ENCODE data around the gene MEP1A. TPM values are rescaled to one million over a fixed set of nuclear protein-coding genes. Genes with fewer than 3 reads are reported as not detected.

Gene MEP1A
- total and polyA plus RNA-seq, 2 donors (not counting 3 experiments of a cell fraction or from before 2014, with no cell fraction given), result not detected

DNA sequence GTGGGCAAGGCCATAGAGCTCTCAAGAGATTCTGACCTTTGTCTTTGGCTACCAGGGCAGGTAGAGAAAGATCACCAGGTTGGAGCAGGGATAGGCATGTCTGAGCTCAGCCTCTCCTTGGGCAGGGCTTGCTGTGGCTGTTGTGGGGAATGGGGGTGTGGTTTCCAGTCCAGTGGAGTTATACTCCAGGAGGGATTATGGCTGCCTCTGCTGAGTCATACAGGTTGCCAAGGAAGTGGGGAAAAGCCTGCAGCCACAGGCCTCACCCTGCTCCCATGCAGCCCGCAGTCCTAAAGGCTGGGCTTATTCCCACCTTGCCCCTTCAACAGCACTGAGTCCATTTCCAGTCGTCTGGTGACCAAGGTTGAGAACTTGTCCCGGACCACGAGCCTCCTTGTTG is 21.9 kb downstream of the MEP1A start:
- no peak overlapping the region for H3K27ac ChIP-seq (ENCODE audit: insufficient read depth, low read depth, low read length)
- no peaks in the 10 kb centered on the region for H4K20me1 ChIP-seq (replicated peaks; ENCODE audit: control insufficient read depth, extremely low read depth, insufficient read depth, low read length)
- ChIA-PET POLR2A (no interaction called here), CTCF (no interaction called here)
- DNase-seq (ENCODE audit: low read depth, low spot score) (no peak), FAIRE-seq (no peak)
- H3K36me3 ChIP-seq (ENCODE audit: control insufficient read depth in 2 of 2, extremely low read depth in 1 of 2, insufficient read depth in 2 of 2, low read length in 2 of 2), result no peaks in the 10 kb centered on the region
- TF ChIP-seq GATA2 (IDR thresholded peaks at IDR 0.05; ENCODE audit: insufficient read depth, insufficient read length, low read depth, low read length) (no peak), FOS (IDR thresholded peaks at IDR 0.05; ENCODE audit: borderline replicate concordance, insufficient read depth, low read length) (no peak), POLR2AphosphoS5 (IDR thresholded peaks at IDR 0.05; ENCODE audit: insufficient read depth, low read depth, low read length) (no peak), JUN (IDR thresholded peaks at IDR 0.05; ENCODE audit: borderline replicate concordance, insufficient read depth, insufficient read length, low read depth) (no peak), POLR2A (IDR thresholded peaks at IDR 0.05; ENCODE audit: low read depth, low read length) (no peak), MYC (IDR thresholded peaks at IDR 0.05; ENCODE audit: low read depth, low read length) (no peak), EZH2 (IDR thresholded peaks at IDR 0.05; ENCODE audit: borderline replicate concordance, low read depth, low read length, severe bottlenecking) (no peak)
- TF ChIP-seq, protein P1, sequence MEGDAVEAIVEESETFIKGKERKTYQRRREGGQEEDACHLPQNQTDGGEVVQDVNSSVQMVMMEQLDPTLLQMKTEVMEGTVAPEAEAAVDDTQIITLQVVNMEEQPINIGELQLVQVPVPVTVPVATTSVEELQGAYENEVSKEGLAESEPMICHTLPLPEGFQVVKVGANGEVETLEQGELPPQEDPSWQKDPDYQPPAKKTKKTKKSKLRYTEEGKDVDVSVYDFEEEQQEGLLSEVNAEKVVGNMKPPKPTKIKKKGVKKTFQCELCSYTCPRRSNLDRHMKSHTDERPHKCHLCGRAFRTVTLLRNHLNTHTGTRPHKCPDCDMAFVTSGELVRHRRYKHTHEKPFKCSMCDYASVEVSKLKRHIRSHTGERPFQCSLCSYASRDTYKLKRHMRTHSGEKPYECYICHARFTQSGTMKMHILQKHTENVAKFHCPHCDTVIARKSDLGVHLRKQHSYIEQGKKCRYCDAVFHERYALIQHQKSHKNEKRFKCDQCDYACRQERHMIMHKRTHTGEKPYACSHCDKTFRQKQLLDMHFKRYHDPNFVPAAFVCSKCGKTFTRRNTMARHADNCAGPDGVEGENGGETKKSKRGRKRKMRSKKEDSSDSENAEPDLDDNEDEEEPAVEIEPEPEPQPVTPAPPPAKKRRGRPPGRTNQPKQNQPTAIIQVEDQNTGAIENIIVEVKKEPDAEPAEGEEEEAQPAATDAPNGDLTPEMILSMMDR (IDR thresholded peaks at IDR 0.05; ENCODE audit: extremely low read depth in 1 of 2, insufficient read depth in 1 of 2, low read depth in 1 of 2, low read length in 2 of 2), result no peak
- TF ChIP-seq, protein P2, sequence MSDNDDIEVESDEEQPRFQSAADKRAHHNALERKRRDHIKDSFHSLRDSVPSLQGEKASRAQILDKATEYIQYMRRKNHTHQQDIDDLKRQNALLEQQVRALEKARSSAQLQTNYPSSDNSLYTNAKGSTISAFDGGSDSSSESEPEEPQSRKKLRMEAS (IDR thresholded peaks at IDR 0.05; ENCODE audit: insufficient read depth, insufficient read length), result no peak
- H3K9ac ChIP-seq (replicated peaks; ENCODE audit: extremely low read depth, insufficient read depth, low read length), result no peak overlapping the region
- intact Hi-C loops (cut with micrococcal nuclease) (no loop called here), dilution Hi-C loops (cut with MboI; ENCODE audit: extremely low pct_ligation_motif_present, low sequenced_read_pairs) (no loop called here)
- H3K4me3 ChIP-seq (replicated peaks in 1 of 3; ENCODE audit: insufficient read depth in 1 of 3, low read depth in 1 of 3, low read length in 3 of 3), result no peak overlapping the region
- no peaks in the 10 kb centered on the region for H3K79me2 ChIP-seq (ENCODE audit: control insufficient read depth, insufficient read depth, low read length)
- no peak overlapping the region for H3K4me2 ChIP-seq (ENCODE audit: insufficient read depth, low read length)
- H3K4me1 ChIP-seq (ENCODE audit: control insufficient read depth, extremely low read depth, insufficient read depth, low read length), result no peaks in the 10 kb centered on the region
- H3K9me3 ChIP-seq (replicated peaks; ENCODE audit: control insufficient read depth, insufficient read depth, low read length), result no peaks in the 10 kb centered on the region
- H2AFZ ChIP-seq (ENCODE audit: low read depth, low read length), result no peak overlapping the region
- H3K27me3 ChIP-seq (ENCODE audit: control insufficient read depth in 2 of 2, insufficient read depth in 2 of 2, low read length in 2 of 2), result peaks cover 4 to 7% of the 10 kb centered on the region in 2 experiments
- BruUV-seq (replicated peaks), result no TSS peak
- H3K9me1 ChIP-seq (replicated peaks; ENCODE audit: control insufficient read depth, extremely low read depth, insufficient read depth, low read length), result no peaks in the 10 kb centered on the region

Measured in endothelial cell of umbilical vein (primary cell).